GM19455 (cell line): ENCODE results near the gene PLPP2.

Source experiments
- ATAC-seq: cut with Tn5 transposase; IDR thresholded peaks from one replicate; pipeline ENCODE4 v1.9.1; 2021; ENCODE audit not compliant: unreplicated experiment

PLPP2 gene

GRCh38 chr19:315811-316210, 24.6 kb upstream of the PLPP2 start:
- ATAC-seq: no peak

DNA sequence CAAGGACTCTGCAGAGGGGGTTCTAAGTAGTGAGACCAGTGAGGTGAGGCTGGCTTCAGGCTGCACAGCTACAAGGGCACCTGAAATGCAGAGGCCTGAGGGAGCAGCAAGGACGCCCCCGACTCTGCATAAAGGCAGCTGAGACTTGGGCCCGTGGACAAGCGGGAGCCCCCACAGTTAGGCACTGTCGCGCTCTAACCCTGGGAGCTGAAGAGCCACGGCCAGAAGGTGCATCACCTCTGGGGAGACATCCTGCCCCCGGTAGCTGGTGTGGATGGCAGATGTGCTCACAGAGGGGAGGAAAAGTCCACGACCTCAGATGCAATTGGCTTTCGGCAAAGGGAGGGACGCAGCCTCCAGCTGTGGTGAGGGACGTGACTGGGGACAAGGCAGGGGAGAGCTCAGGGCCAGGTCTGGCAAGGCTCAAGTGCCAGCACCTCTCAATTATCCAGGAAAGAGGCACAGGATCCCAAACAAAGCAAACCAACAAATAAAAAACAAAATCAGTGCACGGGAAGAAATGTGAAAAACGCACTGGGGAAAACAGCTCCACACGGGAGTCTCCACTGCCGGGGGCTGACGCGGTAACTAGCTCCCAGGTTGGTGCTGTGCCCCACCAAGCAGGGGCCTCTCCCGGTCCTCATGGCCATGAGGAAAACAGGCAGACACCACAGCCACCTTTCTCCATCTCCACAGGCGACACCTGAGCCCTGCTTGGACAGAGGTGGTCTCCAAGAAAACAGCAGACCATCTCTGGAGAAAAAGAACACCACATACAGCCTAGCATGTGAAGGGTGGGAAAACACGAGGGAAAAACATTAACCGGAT, 23.0 kb upstream of the PLPP2 start:
- no peak for ATAC-seq

DNA sequence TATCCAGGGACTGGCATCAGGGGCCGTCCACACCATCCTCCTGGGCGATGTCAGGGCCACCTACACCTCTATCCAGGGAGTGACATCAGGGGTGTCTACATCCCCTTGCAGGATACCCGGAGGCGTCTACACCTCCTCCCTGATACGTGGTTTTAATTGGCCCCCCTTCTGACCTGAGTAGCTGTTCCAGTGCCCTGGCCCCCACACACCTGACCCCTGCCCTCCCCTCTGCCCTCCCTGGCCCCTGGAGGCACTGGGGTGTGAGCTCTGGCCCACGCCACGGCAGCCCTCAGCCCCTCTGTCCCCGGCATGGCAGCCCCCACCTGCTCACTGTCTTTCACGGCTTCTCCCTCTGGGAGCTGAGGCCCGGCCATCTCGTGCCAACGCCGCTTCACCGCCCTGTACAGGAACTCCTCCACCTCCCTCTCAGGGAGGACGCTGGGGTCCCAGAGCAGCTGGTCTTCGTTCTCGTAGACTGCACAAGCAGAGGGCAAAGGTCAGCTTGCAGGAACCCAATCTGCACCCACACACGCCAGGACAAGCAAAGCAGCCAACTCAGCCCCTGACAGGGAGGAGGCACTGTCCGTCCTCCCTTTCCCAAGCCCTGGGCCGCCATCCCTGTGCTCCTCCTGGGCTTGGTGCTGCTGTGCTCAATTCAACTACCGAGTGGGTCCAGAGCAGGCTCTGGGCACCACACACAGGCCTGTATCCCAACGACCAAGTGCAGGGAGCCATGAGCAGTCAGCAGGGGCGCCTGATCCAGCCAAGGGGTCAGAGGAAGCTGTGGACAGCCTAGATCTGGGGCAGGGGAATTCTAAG, 22.2 kb upstream of the PLPP2 start:
- no peak for ATAC-seq

DNA sequence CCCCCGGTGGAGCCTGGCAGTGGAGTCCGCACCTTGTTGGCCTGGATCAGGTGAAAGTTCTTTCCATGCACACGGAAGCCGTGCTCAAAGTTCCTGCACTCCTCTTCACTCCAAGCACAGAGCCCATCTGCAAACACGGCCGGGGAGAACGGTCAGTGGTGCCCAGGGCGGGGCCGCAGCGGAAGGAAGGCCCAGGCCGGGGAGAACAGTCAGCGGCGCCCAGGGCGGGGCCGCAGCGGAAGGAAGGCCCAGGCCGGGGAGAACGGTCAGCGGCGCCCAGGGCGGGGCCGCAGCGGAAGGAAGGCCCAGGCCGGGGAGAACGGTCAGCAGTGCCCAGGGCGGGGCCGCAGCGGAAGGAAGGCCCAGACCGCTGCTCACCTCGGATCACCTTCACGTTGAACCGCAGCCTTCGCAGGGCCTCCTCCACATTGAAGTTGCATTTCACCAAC, 20.6 kb upstream of the PLPP2 start:
- ATAC-seq: no peak

GRCh38 chr19:310781-311496, 19.7 kb upstream of the PLPP2 start:
- ATAC-seq: no peak

DNA sequence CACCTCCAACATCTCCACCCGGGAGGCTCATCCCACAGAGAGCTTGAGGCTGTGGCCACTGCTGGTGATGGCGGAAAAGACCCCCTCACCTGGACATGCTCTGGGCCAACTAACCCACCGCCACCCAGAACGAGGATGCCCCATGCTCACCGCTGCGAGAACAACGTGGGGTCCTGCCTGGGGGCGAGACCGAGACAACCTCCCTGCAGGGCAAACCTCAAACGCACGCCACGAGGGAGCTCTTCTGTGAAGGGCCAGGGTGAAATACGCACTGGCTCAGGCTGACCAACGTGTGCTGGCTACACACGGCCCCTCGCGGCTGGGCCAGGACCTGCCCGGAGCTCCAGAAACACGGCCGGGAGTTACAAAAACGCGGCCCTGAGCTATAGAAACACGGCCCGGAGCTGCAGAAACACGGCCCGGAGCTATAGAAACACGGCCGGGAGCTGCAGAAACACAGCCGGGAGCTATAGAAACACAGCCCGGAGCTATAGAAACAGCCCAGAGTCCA, 19.0 kb upstream of the PLPP2 start:
- ATAC-seq: no peak

DNA sequence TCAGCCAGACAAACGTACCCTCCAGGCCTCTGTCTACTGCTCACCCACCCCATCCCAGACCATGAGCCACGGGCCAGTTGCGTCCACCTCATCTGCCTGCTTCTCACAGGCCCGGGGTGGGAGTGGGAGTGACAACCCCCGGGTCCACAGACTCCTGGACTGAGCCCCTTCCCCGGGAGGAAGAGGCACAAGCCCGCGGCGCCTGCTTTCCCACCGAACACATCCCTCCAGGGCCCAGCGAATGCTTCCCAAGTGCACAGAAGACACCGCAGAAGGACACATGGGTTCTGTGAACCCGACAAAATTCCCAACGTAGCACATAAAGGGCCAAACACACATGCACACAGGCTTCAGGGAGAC, 18.0 kb upstream of the PLPP2 start:
- ATAC-seq: no peak

- no peak for ATAC-seq
Measured at GRCh38 chr19:308471-309205, 17.4 kb upstream of the PLPP2 start.

DNA sequence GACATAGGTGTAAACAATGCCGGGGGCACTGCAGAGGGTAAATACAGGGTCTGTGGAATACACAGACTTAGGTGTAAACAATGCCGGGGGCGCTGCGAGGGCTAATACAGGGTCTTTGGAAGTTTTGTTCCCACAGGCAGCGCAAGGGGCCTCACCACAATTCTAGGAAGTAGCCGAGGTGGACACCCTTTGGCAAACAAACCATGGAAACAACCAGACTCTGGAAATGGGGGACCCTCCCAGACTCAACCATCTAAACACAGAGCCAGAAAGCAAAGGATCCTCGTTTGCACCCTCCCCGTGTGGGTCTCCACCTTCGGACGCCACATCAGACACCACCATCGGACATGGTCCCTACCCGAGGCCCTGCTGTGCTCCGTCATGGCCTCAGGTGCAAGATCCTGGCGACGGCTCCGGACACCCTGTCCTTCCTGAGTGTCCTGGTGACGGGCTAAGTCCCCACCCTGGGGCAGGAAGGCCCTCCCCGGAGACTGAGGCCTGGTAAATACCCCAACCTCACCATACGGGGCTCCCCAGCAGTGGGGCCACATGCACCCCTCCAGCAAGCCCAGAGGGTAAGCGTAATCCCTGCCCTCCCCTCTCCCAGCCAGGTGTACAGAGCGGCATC, 16.7 kb upstream of the PLPP2 start:
- ATAC-seq: no peak

DNA sequence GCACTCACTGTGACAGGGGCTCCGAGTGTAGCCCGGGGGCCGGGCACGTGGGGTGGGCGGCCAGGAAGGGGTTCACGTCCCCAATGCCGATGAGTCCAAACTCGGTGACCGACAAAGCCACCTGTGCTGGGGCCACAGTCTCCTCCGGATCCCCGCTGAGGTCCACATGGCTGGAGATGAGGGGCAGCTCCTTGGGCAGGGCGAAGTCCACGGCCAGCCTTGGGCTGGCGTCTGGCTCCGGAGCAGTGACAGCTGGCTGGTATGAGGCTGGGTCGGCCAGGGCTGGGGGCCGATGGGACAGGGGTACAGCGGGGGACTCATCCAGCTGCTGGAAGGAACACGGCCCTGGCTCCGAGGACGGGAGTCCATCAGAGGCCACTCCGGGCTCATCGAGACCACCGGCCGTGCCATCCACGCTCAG, 15.9 kb upstream of the PLPP2 start:
- ATAC-seq: no peak

DNA sequence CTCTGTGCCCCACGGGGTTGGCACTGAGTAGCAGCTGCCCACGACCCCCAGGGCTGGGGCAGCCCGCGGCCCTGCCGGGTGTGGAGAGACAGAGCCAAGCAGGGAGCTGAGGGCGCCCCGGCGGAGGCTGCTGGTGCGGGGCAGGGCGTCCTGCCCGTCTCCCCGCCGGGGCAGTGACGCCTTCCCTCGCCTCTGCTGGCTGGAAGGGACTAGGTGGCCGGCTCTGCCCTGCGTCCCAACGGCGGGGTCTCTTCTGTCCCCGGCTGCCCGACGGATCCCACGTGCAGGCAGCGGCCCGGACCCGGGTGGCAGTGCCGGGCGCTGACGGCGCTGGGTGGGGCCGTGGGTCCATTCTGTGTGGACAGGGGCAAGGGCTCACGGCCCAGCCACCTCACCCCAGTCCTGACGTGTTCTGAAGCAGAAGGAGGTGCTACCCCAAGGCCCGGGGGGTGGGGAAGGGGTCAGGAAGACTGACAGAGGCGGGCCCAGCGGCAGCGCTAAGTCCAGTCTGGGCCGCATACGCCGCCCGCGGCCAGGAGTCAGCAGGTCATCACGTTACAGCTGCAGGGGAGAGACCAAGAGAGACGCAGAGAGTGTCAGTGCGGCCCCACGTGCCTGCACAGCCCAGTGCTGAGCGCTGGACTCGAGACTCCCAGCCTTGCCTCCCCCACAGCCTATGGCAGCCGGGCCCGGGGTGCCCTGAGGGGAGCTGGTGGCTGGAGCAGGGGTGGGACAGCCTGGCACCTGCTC, 15.1 kb upstream of the PLPP2 start:
- ATAC-seq: no peak

- no peak for ATAC-seq
Measured at GRCh38 chr19:305240-306150, 14.3 kb upstream of the PLPP2 start.

GRCh38 chr19:296476-297225, 5.4 kb upstream of the PLPP2 start:
- ATAC-seq: no peak

GRCh38 chr19:295687-296370, 4.6 kb upstream of the PLPP2 start:
- ATAC-seq: no peak

GRCh38 chr19:294946-295686, 3.9 kb upstream of the PLPP2 start:
- ATAC-seq: no peak

GRCh38 chr19:294341-294945, 3.2 kb upstream of the PLPP2 start:
- no peak for ATAC-seq
